GM21526 (cell line): ENCODE measurements around the gene OR5J2.
"Not testable (repeated sequence)": the region's sequence is repeated elsewhere in the genome, so short reads cannot be mapped to it uniquely, and the experiment has no call there.

Experiments used
- ATAC-seq: cut with Tn5 transposase; IDR thresholded peaks from one replicate; pipeline ENCODE4 v1.9.1; 2021; ENCODE audit warnings: moderate library complexity; ENCODE audit not compliant: unreplicated experiment, low FRiP score

The OR5J2 gene

GRCh38 chr11:56176318-56176717 is at the start of gene OR5J2:
Gene OR5J2, plus strand, starts transcription at chr11:56176618. Its CDS starts 0 bp downstream, at chr11:56176618.
- ATAC-seq = no peak

GRCh38 chr11:56140151-56140661 is 36.2 kb upstream of the OR5J2 start, which contains the start of gene OR8J3:
Gene OR8J3, minus strand, starts transcription at chr11:56140201. Its CDS starts 2,483 bp downstream, at chr11:56137718.
- no peak for ATAC-seq

- not testable (repeated sequence) for ATAC-seq
Observed at GRCh38 chr11:56143681-56144080, 32.7 kb upstream of the OR5J2 start.

- no peak for ATAC-seq
Observed at GRCh38 chr11:56151376-56151775, 25.0 kb upstream of the OR5J2 start.

- no peak for ATAC-seq
Observed at GRCh38 chr11:56152333-56152732, 24.1 kb upstream of the OR5J2 start.

- ATAC-seq = no peak
Observed at GRCh38 chr11:56160217-56160616, 16.2 kb upstream of the OR5J2 start, which contains the start of gene OR8K5. Gene OR8K5, minus strand, starts transcription at chr11:56160317. Its CDS starts 0 bp downstream, at chr11:56160317.

- no peak for ATAC-seq
Observed at GRCh38 chr11:56163804-56164203, 12.6 kb upstream of the OR5J2 start.

- ATAC-seq = no peak
Observed at GRCh38 chr11:56172256-56172830, 4.1 kb upstream of the OR5J2 start.

- no peak for ATAC-seq
Observed at GRCh38 chr11:56183459-56183858, 7.0 kb downstream of the OR5J2 start.

GRCh38 chr11:56188602-56189001 is 12.2 kb downstream of the OR5J2 start:
- ATAC-seq = no peak

- ATAC-seq = no peak
Observed at GRCh38 chr11:56196705-56197104, 20.3 kb downstream of the OR5J2 start.

GRCh38 chr11:56197367-56197766 is 20.9 kb downstream of the OR5J2 start:
- no peak for ATAC-seq

- no peak for ATAC-seq
Observed at GRCh38 chr11:56207790-56208189, 31.4 kb downstream of the OR5J2 start.

GRCh38 chr11:56214537-56214936 is 38.1 kb downstream of the OR5J2 start:
- ATAC-seq = no peak

- not testable (repeated sequence) for ATAC-seq
Observed at GRCh38 chr11:56219735-56220134, 43.3 kb downstream of the OR5J2 start.
